GM18526 (cell line): ENCODE data around the gene TSPAN31.

Experiments used
- POLR2A ChIP-seq: IDR thresholded peaks from 3 replicates; pipeline ENCODE4 v1.6.1; 2011; ENCODE audit not compliant: insufficient read length; ENCODE audit errors: extremely low read depth

The TSPAN31 gene

GRCh38 chr12:57766464-57767304 lies 21.8 kb downstream of the TSPAN31 start, which contains the start of gene CYP27B1:
Gene CYP27B1 (minus strand): TSS chr12:57767078. CDS start chr12:57767041, 37 bp downstream.
- no peak for TF ChIP-seq POLR2A

GRCh38 chr12:57767305-57767698 lies 22.5 kb downstream of the TSPAN31 start:
- no peak for TF ChIP-seq POLR2A

- no peak for TF ChIP-seq POLR2A
These were observed 23.0 kb downstream of the TSPAN31 start for GRCh38 chr12:57767876-57768275.

GRCh38 chr12:57769594-57769993 lies 24.8 kb downstream of the TSPAN31 start:
- no peak for TF ChIP-seq POLR2A

- no peak for TF ChIP-seq POLR2A
These were observed 25.9 kb downstream of the TSPAN31 start for GRCh38 chr12:57770734-57771133.

- TF ChIP-seq POLR2A: no peak
These were observed 26.5 kb downstream of the TSPAN31 start for GRCh38 chr12:57771236-57771872.

- TF ChIP-seq POLR2A: peak; percentile 80
These were observed 27.1 kb downstream of the TSPAN31 start, which contains the start of gene METTL1 for GRCh38 chr12:57771873-57772428. Gene METTL1 (minus strand): TSS chr12:57772105. CDS start chr12:57772083, 22 bp downstream.

- no peak for TF ChIP-seq POLR2A
These were observed 27.8 kb downstream of the TSPAN31 start, which contains the start of gene EEF1AKMT3 for GRCh38 chr12:57772429-57773322. Gene EEF1AKMT3 (plus strand): TSS chr12:57772614. CDS start chr12:57772725, 111 bp downstream.

GRCh38 chr12:57775044-57775443 lies 30.2 kb downstream of the TSPAN31 start:
- TF ChIP-seq POLR2A: no peak

- no peak for TF ChIP-seq POLR2A
These were observed 30.9 kb downstream of the TSPAN31 start for GRCh38 chr12:57775563-57776246.

GRCh38 chr12:57776247-57776587 lies 31.4 kb downstream of the TSPAN31 start:
- TF ChIP-seq POLR2A: no peak

- TF ChIP-seq POLR2A: no peak
These were observed 32.5 kb downstream of the TSPAN31 start for GRCh38 chr12:57777367-57777766.

GRCh38 chr12:57777911-57778310 lies 33.1 kb downstream of the TSPAN31 start:
- no peak for TF ChIP-seq POLR2A

GRCh38 chr12:57779736-57780135 lies 34.9 kb downstream of the TSPAN31 start:
- no peak for TF ChIP-seq POLR2A
